GM12801 (cell line): ENCODE results near the gene ARSK.

Experiments
- CTCF ChIP-seq: IDR thresholded peaks from one replicate; pipeline ENCODE4 v1.5.1; 2011; ENCODE audit warnings: control low read depth; ENCODE audit not compliant: insufficient read length; ENCODE audit errors: extremely low read depth

ARSK gene

GRCh38 chr5:95564450-95564849 is 9.5 kb downstream of the ARSK start:
- no peak for TF ChIP-seq CTCF

GRCh38 chr5:95565280-95565920 is 10.5 kb downstream of the ARSK start:
- TF ChIP-seq CTCF: no peak

GRCh38 chr5:95572016-95572415 is 17.1 kb downstream of the ARSK start:
- TF ChIP-seq CTCF: no peak

- TF ChIP-seq CTCF: no peak
Measured at GRCh38 chr5:95581576-95581975, 26.7 kb downstream of the ARSK start.

GRCh38 chr5:95583992-95584391 is 29.1 kb downstream of the ARSK start:
- no peak for TF ChIP-seq CTCF

GRCh38 chr5:95590880-95591279 is 36.0 kb downstream of the ARSK start:
- no peak for TF ChIP-seq CTCF

GRCh38 chr5:95591490-95591901 is 36.6 kb downstream of the ARSK start:
- no peak for TF ChIP-seq CTCF
